Inflammatory macrophage (primary cell): ENCODE results near the gene ZBTB47.

Experiments
- DNase-seq, 2 donors: peaks; one replicate each; pipeline ENCODE4 v3.0.0-alpha.2; 2020 to 2022

Gene ZBTB47

GRCh38 chr3:42701371-42702065 is 48.0 kb downstream of the ZBTB47 start:
- DNase-seq = peak; percentile 44 to 57

DNA sequence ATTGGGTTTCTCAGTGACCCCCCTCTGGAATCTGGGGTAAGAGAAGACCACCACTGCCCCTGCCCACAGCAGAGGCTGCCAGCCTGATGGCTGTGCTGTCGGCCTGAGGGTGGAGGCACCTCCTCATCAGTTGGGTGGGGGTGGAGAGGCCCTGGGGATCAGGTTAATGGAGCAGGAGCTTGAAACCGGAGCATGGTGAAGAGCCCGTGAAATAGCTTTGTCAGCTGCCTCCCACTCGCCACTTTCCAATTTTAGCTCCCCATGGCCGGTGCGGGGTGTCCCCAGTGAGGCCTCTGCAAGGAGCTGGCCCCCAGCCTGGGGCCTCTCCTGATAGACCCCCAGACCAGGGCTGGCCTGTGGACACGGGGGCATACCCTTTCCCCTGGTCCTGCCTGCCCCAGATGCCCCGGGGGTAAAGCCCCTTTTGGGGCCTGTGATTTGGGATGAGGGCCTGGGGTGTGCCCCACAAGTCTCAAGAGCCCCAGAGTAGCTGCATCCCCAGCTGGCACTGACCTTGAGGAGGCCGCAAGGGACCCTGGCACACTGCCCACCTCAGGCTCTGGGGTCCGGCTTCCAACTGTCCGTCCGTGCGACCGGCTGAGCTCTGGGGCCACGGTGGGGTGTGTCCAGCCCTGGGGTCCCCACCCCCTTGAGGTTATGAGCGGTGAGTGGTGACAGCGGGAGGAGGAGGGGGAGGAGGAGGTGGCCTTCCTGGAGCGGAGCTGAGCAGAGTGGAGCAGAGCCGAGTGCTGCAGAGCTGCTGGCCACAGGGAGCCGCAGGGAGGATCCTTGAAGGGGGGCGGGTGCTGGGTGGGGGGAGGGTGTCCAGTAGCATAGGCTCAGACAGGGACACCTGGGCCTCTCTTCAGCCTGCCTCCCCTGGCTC is 48.8 kb downstream of the ZBTB47 start, which contains the start of gene HHATL:
Gene HHATL (minus strand): TSS at position 733 of the 886 bp plus-strand sequence. CDS start 1,972 bp downstream, outside the sequence.
- DNase-seq = no peak

DNA sequence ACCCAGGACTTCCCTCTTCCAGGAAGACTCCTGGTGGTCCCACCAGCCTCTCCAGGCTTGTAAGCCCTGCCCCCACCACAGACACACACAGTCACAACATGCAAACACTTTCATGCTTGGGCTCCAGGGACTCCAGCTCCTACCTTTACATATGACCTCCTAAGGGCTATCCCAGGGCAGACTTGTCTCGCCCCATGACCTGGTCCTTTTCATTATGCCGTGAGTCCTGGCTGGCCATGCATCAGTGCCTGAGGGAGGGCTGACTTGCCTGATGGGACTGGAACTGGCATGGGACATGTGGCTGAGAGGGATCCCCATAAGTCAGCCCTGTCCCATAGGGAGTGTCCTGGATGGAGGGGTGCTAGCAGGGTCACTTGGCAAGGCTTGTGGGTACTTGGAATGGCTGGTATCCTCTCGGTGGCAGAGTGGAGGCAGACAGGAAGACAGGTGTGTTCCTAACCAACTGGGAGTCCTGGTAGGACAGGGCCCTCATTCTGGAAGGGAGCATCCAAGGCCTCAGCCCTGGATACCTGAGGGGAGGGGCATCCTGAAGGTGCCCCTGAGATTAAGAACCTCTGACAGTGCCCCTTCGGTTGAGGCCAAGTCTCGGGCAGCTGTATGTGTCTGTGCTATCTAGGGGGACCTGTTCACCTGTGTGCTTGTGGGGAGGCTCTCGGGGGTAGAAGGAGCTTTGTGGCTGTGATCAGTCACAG is 49.6 kb downstream of the ZBTB47 start:
- no peak for DNase-seq

DNA sequence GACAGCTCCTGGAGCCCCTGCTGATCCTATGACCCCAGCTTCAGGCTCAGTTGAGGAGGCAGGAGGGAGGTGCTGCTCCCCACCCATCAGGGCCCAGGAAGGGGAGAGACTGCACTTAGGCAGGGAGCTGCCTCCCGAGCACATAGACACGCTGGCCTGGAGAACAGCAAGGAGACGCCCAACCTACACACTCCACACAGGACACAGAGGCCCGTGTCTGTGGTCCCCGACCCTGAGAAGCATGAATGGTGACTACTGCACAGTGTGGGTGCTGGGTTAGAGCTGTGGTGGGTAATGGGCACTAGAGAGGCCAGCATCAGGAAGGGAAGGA is 50.2 kb downstream of the ZBTB47 start:
- DNase-seq = no peak

DNA sequence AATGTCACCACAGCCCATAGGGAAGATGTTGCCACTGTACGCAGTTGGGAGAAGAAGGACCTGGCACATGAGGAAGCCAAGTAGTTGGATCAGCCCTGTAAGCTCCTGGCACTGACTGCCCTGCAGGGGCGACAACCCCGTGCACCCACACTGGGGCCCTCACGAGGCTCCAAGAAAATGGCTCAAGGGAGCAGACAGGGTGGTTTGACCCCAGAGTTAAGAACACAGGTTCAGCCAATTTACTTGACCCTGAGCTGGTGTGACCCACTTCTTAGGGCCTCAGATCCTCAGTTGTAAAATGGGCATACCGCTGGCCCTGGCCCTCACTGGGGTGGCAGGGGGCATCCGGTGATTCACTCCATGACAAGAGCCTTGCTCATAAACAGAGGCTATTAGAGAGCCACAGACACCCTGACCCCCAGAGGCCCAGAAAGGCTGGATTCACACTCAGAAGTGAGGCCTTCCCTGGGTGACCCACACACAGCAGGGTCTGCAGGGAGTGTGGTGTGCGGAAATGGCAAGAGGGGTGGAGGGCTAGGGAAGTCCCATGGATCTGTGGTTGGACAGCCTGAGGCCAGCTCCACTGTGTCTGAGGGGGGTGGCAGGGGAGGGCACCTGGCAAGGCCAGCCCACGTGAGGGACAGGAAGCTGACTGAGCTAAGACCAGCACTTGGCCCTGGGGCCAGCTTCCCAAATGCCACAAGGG is 50.8 kb downstream of the ZBTB47 start:
- DNase-seq = no peak

- no peak for DNase-seq
Observed at GRCh38 chr3:42705058-42705767, 51.7 kb downstream of the ZBTB47 start.

DNA sequence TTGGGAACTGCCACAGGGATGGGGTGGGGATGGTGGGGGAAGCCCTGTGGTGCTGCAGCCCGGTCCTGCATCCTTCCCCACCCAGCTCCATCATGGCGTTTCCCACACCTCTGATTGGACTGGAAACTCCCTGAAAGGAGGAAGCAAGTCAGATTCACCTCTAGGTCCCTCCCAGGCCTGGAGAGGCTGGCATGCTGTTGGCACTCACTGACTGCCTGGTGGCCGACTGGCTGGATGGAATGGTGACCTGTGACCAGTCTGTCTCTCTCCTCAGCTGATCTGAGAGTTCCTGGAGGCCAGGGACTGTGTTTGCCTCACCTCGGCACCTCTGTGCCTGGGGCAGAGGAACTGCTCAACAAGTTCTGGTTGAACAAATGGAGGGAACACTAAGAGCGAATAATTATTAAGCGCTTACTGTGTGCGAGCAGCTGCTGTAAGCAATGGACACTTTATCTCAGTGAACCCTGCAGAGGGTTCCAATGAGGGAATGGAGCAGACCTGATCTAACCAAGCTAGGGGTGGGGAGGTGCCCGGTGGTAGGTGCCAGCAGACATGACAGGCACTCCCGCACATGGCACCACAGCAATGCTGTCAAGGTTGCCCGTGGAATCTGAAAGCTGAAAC is 52.6 kb downstream of the ZBTB47 start:
- DNase-seq = no peak

DNA sequence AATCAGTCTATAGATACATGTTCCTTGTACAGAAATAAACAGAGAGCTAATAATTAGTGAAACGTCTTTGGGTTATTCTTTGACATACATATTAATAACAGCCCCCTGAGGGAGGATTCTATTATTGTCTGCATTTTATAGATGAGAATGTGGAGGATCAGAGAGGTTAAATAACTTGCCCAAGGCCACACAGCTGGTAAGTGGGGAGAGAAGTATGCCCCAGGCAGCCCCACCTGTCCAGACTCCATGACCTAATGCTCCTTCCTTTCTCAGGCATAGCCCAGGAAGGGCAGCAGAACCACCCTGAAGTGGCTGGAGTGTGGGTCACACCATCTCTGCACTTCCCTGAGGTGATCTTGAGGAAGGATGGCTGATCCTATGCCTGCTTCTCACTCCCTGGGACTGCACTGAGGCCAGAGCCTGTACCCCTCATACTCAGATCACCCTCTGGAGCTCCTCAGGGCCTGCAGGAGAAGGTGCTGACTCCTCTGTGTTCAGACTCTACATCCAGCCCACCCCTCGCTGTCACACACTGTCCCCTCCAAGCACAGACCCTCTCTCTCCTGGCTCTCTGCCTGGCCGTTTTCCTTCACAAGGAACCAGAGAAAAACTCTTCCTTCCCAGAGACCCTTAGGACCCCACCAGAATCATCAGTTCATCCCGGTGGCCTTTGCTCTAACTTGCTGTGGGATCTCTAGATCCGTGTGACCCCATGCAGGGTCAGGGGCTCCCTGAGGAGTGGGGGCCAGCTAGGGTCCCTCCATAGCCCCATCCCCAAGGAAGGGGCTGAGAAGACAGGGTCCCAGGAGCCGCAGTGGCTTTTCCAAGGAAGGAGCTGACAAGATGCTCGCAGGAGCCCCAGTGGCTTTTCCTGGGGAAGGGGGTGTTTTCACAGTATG is 53.5 kb downstream of the ZBTB47 start:
- no peak for DNase-seq

- no peak for DNase-seq
Observed at GRCh38 chr3:42707620-42708355, 54.3 kb downstream of the ZBTB47 start.

- no peak for DNase-seq
Observed at GRCh38 chr3:42708611-42709151, 55.2 kb downstream of the ZBTB47 start.

GRCh38 chr3:42709621-42710020 is 56.1 kb downstream of the ZBTB47 start:
- no peak for DNase-seq

- DNase-seq = no peak
Observed at GRCh38 chr3:42710323-42711021, 57.0 kb downstream of the ZBTB47 start.

GRCh38 chr3:42711491-42712343 is 58.2 kb downstream of the ZBTB47 start:
- DNase-seq = no peak

DNA sequence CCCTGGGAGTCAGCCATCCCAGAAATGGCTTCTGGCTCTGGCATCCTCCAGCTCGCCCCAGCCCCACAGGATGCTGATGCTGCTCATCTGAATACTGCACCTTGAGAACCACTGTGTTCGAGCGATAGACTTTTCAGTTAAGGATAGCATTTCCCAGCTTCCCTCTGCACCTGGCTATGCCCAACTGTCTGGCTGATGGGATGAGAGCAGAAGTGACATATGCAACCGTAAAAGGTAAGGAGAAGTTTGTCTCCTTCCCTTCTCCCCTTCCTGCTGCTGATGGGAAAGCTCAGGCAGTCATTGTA is 58.8 kb downstream of the ZBTB47 start:
- DNase-seq = no peak

GRCh38 chr3:42712688-42713372 is 59.3 kb downstream of the ZBTB47 start:
- no peak for DNase-seq

DNA sequence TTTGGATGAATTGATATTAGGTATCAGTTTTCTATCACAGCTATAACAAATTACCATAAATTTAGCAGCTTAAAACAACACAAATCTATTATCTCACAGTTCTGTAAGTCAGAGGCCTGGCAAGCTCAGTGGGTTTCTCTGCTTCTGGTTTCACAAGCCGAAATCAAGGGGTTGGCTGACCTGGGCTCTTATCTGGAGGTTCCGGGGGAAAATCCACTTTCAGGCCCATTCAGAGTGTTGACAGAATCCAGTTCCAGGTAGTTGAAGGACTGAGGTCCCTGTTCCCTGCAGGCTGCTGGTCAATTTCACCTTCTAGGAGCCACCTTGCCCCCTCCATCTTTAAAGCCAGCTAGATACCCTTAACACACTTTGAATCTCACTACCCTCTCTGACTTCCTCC is 60.2 kb downstream of the ZBTB47 start:
- DNase-seq = no peak

DNA sequence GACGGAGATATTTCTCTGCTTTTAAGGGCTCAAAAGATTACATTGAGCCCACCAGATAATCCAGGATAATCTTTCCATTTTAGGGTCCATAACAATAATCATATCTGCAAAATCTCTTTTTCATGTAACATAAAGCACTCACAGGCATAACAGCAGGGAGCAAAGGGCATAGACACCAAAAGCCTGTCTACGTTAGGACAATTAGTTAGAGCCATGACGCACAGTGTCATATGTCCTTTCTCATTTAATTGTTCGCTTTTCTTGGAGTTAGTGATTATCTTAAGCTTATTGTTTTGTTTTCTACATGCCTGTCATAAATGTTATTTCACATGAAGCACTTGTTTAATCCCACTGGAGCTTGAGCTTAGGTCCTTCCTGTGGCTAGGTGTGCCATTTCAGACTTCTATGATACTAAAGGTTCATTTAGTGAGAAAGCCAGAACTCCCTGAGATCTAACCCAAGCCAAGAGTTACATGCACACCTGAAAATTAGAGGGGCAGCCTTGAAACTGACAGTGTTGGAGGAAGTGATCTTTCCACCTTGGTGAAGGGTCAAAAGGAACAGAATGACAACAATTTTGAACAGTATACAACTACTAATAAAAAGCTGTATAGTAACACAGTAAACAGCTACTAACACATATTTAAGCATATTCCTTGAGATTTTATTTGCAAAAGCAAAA is 60.8 kb downstream of the ZBTB47 start:
- no peak for DNase-seq
